Measurements from ENCODE around the gene ERBB4. TPM values are rescaled to one million over a fixed set of nuclear protein-coding genes. Genes with fewer than 3 reads are reported as not detected.
"Not testable (repeated sequence)": the region's sequence is repeated elsewhere in the genome, so short reads cannot be mapped to it uniquely, and the experiment has no call there.

ERBB4 gene
- total RNA-seq, 1 donor: 5.8 TPM

- TF ChIP-seq CTCF (IDR thresholded peaks at IDR 0.05; ENCODE audit: insufficient read depth, low read length): no peak
- no peak overlapping the region for H3K4me3 ChIP-seq (ENCODE audit: low read depth, low read length)
- DNase-seq (ENCODE audit: low read depth): no peak
These were observed 284.3 kb downstream of the ERBB4 start for GRCh38 chr2:212254339-212254738.

- peak; percentile 54 for TF ChIP-seq CTCF (IDR thresholded peaks at IDR 0.05; ENCODE audit: insufficient read depth, low read length)
- peak; percentile 65 for DNase-seq (ENCODE audit: low read depth)
- no peak overlapping the region for H3K4me3 ChIP-seq (ENCODE audit: low read depth, low read length)
These were observed 289.2 kb downstream of the ERBB4 start for GRCh38 chr2:212249451-212249850.

DNA sequence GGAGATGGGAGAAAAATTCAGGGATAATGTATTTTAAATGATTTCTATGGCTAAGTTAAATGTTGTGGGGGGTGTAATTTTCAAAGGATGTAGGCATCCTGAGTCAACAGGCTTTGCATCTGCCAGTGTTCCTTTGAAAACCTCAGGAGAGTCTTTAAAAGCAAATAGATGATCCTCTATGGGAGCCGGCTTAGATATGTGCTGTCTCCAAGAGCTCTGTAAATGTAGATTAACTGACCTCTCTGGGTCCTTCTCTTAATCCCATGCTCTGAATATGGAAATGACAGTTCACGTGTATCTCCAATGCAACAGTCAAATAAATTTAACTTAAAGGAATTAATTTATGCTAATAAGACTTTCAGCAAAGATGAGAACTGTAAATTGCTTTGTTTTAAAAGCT, 292.7 kb downstream of the ERBB4 start:
- no peak overlapping the region for H3K4me3 ChIP-seq (ENCODE audit: low read depth, low read length)
- TF ChIP-seq CTCF (IDR thresholded peaks at IDR 0.05; ENCODE audit: insufficient read depth, low read length): no peak
- DNase-seq (ENCODE audit: low read depth): no peak

DNA sequence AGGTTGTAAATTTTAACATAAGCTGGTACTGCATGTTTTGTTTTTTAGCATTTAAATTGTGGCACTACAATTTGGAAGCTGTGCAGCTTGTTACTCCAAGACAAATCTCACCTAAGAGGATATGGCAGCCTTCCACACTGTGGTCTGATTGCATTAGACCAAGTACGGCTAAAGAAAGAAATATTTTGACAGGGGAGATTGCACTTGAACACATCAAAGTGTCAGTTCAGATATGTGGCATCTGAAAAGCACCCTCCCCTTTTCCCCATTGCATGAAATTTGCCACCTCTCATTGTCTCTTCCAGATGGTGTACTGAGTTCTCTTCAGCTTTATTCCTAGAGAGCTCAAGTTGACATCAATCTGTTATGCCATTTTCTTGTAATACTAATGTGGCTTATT, 295.9 kb downstream of the ERBB4 start:
- no peak for TF ChIP-seq CTCF (IDR thresholded peaks at IDR 0.05; ENCODE audit: insufficient read depth, low read length)
- H3K4me3 ChIP-seq (ENCODE audit: low read depth, low read length): no peak overlapping the region
- no peak for DNase-seq (ENCODE audit: low read depth)

DNA sequence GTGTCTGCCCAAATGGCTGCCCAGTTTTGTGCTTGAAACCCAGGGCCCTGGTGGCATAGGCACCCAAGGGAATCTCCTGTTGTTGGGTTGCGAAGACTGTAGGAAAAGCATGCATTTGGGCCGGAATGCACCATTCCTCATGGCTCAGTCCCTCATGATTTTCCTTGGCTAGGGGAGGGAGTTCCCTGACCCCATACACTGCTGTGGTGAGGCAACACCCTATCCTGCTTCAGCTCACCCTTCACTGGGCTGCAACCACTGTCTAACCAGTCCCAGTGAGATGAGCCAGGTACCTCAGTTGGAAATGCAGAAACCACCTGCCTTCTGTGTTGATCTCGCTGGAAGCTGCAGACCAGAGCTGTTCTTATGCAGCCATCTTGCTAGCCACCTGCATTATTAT, 300.4 kb downstream of the ERBB4 start:
- DNase-seq (ENCODE audit: low read depth): not testable (repeated sequence)

GRCh38 chr2:212237350-212238095, 301.1 kb downstream of the ERBB4 start:
- H3K4me3 ChIP-seq (ENCODE audit: low read depth, low read length): no peak overlapping the region
- no peak for DNase-seq (ENCODE audit: low read depth)
- TF ChIP-seq CTCF (IDR thresholded peaks at IDR 0.05; ENCODE audit: insufficient read depth, low read length): no peak

More for the DNA sequence above, 300.4 kb downstream of the ERBB4 start:
- H3K4me3 ChIP-seq (ENCODE audit: low read depth, low read length): not testable (repeated sequence)

GRCh38 chr2:212228743-212229171, 309.8 kb downstream of the ERBB4 start:
- TF ChIP-seq CTCF (IDR thresholded peaks at IDR 0.05; ENCODE audit: insufficient read depth, low read length): no peak
- no peak overlapping the region for H3K4me3 ChIP-seq (ENCODE audit: low read depth, low read length)
- DNase-seq (ENCODE audit: low read depth): peak; percentile 21

Data from fibroblast of the aortic adventitia (primary cell).